NK-92 treated with Interleukin-12 subunit alpha and Interleukin-12 subunit beta, amount 100 ng/mL, for 24 hours (cell line): ENCODE measurements around the gene GPD1.

Experiments
- DNase-seq: peaks from one replicate; lab custom pipeline; 2025; lab: John Stamatoyannopoulos, UW

Gene GPD1

DNA sequence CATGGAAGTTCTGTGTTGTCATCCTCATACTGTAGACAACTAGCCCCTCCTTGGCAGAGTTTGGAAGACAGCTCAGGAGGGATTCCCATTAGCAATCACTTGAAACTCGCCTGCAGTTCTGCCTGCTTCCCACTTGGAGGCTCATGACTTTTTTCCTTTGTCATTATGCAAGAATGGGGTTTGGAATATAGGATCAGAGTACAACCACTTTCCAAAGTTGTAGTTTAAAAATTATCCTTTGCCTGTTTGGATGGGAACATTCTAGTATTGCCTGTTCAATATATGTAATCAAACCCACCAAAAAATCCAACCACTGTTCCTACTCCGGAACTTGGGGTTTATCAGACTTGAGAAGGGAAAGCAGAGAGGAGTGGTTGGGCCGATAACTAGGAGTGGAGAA, 2.1 kb upstream of the GPD1 start:
- no peak for DNase-seq

DNA sequence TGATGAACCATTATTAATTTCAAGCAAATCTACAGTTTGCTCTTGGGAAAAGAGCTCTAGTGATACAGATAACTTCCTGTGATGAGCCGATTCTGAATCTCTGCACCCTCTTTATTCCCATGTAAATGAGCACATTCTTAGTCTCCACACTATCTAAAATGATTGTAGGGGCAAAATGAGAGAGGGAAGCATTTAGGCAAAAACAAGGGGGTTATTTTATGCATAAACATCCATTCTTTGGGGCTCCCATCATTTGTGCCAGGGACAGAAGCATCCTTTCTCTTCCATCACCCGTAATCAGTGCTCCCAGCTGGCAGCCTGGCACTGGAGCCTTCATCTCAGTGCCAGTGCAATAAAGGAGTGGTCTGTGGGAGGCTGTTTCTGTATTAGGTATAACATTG, 1.7 kb upstream of the GPD1 start:
- no peak for DNase-seq

DNA sequence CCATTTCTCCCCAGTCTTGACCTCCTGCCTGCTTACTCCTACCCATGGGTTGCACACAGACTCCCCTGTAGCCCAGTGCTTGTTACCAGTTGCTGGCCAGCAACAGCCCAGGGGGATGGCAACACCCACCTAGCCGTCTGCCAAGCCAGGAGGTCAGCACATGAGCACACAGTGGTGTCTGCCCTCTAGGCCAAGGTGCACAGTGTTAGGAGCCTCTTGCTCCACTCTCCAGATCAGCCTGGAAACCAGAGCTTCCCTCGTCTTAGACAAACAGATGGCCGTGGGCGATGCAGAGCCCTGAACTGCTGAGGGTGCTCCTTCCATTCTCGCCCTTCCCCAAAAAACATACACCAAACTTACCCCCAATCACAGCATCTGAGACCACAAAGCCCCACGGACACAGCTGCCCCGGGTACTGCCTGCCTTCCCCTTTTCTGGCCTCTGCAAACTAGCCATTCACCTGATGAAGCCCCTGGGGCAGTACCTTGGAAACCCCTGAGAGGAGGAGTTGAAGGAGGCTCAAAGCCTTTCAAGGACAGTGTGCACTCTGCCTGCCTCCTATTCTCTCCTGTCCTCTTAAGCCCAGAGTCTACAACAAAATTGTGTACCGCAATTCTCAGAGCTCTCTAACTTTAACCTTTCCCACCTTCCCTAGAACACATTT, 1.0 kb upstream of the GPD1 start:
- no peak for DNase-seq

DNA sequence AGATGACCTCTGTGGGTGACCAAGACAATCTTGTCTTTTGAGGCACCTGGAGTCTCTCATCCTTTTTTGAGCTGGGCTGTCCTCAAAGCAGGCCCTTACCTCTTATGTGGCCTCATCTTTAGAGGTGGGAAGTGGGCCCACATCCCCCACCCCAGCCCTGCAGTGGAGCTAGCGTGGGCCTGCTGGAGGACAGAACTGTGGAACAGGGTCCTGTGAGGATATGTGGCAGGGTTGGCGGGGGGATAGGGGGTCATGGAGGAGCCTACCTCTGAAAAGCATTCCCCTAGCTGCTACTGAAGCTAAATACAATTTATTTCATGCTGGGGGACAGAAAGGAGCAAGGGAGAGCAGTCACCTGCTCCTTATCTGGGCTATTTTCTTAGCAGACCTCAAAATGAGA, 457 bp upstream of the GPD1 start:
- DNase-seq: no peak

DNA sequence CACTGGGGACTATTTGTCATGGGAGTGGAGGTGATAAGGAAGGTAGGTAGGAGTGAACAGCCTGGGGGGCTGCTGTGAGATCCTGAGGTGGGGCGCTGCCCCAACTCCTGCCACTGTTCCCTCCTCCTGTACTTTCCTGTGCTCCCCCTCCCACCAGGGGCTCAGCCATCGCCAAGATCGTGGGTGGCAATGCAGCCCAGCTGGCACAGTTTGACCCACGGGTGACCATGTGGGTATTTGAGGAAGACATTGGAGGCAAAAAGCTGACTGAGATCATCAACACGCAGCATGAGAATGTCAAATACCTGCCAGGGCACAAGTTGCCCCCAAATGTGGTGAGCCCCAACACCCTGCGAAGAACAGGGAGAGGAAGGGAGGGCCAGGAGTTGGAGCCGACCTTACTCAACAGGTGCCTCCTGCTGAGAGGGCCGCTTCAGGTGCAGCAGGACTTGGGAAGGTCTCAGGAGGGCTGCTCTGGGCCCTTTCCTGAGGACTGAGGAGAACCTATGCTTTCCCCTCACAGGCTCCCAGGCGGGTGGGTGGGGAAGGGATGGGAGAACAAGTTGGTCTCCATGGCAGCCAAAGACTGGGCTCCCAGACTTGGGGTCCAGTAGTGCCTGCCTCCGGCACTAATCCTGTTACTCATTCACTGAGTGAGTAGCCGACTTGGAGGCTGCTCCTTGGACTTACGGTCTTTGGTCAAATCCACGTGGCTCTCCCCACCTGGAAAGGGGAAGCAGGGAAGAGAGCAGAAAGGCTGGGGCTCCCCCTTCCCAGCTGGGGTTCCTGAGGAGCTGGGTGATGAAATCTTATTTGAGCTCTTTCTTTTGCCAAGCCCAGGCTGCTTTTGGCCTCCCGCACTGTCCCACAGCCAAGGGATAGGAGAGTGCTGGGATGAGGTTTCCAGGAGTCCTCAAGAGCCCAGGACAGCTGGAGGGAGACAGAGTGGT, 884 bp downstream of the GPD1 start:
- no peak for DNase-seq

DNA sequence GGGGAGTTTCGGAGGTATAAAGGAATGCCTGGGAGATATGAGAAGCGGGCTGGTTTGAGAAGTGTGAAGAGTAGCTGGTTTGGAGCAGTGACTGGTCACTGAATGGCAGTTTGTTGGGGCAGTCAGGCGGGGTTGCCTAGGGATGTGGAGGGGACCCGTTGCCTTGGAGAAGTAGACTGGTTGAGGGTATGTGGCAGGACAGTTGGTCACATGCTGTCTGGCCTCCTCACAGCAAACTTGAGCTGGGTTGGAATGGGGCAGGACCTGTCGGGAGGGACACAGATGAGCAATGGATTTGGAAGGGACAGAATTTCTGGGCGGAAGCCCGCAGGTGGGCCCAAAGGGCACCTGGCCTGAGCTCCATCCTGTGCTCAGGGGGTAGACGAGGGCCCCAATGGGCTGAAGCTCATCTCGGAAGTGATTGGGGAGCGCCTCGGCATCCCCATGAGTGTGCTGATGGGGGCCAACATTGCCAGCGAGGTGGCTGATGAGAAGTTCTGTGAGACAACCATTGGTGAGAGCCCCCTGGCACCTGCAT, 2.2 kb downstream of the GPD1 start:
- DNase-seq: no peak

DNA sequence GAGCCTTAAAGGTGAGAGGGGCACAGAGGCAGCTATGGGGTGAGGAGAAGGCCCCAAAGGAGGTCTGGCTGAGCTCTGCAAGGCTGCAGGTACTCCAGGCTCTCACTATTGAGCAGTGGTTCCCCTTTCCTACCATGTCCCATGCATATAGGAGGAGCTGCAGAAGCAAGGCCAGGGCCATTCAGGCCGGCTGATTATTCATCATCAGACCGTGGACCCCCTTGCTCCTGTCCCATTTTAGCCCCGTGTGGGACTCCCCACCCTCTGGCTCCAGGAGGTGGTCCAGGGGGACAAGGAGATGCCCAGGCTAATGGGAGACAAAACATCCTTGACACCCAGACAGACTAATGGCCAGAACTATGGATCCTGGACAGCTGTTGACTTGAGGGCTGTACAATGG, 3.1 kb downstream of the GPD1 start:
- DNase-seq: no peak

DNA sequence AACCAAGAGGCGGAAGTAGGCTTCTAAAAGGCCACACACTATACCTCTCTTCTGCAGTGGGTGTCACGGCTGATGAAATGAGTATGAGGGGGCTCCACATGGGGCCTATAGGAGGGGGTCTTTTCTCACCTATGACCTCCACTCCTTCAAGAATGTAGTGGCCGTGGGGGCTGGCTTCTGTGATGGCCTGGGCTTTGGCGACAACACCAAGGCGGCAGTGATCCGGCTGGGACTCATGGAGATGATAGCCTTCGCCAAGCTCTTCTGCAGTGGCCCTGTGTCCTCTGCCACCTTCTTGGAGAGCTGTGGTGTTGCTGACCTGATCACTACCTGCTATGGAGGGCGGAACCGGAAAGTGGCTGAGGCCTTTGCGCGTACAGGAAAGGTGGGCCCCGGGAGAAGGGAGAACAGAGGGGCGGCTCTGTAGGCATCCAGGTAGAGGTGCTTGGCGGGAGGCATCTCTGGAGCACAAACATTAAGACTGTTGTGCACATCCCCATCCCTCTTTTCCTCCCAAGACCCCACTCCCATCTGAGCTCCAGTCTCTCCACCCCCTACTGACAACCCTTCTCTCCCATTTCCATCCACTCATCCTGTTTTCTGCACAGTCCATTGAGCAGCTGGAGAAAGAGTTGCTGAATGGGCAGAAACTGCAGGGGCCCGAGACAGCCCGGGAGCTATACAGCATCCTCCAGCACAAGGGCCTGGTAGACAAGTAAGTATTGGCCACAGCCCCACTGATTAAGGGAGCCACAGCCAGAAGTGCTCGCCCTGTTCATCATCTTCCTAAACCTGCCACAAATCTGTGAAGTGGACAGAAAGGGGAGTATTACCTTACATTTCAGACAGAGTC, 3.8 kb downstream of the GPD1 start:
- no peak for DNase-seq

DNA sequence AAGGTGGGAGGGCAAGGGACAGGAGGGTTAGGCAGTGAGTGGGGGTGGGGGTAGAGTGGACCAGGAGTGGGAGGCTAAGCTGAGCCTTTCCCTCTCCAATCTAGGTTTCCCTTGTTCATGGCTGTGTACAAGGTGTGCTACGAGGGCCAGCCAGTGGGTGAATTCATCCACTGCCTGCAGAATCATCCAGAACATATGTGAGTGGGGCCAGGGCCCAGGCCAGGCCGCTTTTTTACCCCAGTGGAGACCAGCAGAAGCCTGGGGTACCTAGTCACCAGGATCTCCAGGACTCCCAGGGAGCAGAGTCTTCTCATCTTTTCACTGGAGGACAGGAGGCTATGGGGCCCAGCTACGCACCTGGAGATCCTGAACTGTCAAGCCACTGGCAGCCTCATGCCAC, 5.5 kb downstream of the GPD1 start:
- no peak for DNase-seq

DNA sequence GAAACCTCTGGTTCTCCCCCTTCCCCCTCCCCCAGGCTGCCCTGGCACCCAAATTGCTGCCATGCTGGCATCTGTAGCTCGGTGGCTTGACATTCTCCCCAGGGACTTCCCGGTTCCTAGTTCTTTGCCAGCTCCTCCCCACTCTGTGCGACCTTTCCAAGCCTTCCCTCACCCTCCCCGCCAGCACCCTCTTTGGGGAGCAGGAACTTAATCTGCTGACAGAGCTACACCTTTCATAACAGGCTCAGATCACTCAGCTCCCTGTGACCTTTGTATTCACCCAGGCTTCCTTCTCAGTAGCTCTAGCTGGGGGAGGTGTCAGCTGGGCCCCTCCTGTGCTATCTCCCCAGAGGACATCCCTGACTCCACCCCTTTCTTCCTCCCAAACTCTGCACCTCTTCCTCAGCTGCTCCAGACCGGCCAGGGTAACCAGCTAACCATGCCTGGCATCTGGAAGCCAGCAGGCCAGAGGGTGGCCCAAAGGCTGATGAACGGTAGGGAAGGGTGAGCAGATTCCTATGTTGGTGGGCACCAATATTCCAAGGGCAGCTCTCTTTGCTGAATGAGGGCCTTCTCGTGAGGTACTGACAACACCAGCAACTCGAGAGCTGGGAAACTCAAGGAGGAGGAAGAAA, 6.4 kb downstream of the GPD1 start:
- DNase-seq: no peak

DNA sequence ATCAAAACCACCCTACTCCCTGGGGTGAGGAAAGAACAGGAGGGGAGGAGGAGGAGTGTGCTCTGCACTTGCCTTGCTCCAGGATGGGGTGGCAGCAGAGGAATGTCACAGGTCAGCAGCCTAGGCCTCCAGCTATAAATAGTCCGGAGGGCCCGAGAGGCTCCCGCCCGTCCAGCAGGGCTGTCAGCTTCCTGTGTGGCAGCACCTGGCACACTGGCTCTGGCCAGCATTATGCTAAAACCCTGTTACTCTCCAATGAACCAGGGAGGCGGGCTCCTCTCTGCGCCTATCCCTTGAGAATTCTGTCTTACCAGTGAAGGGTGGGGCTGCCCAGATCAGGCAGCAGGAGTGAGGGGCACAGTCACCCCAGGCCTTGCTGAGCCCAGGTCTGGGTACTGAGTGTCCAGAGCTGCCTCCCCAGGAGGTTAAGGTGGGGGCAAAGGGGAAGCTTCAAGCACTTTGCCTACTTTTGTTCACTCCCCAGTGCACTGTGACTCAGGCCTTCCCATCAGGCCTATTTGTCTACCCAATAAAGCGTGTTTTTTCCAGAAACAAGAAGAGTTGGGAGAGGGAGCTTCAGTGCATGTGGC, 7.0 kb downstream of the GPD1 start:
- DNase-seq: no peak

DNA sequence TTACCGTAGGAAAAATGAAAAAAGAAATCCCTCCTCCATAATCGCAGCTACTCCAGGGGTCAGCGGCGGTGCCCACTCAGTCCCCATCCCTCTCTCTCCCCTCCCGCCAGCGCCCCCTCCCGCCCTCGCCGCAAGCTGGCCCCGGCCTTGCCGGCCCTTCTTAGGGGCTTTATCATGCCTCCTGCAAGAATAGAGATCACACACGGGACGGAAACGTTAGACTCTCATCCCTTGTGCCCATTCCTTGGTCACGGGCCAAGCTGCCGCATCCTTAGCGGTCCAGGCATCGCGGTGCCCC, 7.5 kb downstream of the GPD1 start:
- DNase-seq: no peak

DNA sequence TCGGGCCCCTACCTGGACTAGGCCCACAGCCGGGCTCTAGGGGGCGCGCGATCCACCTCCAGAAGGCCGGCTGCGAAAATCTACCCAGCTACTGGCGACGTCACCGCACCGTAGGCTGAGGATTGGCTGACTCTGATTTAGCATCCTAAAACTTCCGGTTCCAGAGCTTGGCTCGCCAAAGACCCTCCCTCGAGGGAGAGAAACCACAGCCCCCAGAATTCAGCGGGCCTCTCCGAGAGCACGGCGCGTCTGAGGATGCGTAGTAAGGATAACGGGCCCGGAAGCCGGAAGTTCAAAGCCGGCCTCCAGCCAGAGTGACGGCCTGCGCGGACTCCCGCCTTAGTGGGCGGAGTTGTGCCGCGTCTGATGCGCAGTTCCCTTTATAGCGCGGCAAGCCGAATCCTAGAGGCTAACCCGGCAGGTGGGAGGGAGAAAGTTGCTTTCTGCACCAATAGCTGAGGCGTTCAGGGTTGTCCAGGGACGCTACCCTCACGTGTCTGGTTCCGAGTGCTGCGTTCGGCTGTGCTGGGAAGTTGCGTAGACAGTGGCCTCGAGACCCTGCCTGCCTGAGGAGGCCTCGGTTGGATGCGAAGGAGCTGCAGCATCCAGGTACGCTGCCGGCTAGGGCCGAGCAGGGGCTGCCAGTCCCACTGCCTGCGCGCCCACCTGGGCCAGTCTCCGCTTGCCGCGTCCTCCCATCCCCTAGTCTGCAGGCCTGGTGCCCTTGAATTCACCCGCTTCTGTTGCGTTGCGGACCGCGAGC, 8.1 kb downstream of the GPD1 start, which contains the start of gene COX14:
COX14 (plus strand) TSS at position 544 of the 763 bp plus-strand sequence. CDS start 7,808 bp downstream, outside the sequence.
- peak; percentile 95 for DNase-seq

DNA sequence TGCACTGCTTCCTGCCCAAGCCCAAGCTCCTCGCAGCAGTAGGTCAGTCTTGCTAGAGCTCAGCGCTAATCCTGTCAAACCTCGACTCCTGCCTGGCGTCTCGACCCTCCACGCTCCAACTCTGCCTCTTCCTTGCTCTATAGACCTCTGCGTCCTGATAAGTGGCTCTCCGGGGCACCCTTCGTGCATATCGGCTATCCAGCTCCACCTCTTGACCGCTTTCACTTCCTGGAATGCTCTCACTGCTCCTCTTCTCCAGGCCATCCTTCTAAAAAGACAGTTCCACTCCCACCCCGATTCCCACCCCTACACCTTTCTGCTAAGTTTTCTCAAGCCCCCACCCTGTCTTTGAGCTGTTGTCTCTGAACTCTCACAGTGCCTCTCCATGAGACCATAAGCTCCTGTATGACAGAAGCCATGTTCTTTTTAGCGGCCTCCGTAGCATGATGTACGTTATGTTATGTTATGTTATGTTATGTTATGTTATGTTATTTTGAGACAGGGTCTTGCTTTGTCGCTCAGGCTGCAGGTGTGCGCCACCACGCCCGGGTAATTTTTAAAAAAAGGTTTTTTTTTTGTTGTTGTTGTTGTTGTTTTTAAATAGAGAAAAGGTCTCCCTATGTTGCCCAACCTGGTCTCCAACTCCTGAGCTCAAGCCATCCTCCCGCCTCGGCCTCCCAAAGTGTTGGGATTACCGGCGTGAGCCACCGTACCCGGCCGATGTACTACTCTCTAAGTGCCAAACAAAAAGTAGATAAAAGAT, 8.8 kb downstream of the GPD1 start:
- DNase-seq: no peak

DNA sequence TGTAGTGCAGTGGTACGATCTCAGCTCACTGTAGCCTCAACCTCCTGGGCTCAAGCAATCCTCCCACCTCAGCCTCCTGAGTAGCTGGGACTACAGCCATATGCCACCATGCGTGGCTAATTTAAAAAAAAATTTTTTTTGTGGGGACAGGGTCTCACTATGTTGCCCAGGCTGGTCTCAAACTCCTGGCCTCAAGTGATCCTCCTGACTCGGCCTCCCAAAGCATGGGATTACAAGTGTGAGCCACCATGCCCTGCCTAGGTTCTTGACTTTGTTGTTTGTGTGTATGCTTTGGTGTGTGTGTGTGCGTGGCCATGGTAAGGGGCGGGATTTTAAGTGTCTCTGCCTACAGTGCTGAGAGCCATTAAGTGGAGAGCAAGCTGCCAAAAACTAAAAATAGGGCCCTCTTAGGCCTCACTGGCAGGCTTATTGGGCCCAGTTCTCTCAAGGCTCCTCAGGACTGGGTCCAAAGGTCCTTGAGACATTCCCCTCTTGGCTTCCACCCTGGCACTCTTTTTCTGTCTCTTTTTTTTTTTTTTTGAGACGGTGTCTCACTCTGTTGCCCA, 13.3 kb downstream of the GPD1 start:
- DNase-seq: no peak

DNA sequence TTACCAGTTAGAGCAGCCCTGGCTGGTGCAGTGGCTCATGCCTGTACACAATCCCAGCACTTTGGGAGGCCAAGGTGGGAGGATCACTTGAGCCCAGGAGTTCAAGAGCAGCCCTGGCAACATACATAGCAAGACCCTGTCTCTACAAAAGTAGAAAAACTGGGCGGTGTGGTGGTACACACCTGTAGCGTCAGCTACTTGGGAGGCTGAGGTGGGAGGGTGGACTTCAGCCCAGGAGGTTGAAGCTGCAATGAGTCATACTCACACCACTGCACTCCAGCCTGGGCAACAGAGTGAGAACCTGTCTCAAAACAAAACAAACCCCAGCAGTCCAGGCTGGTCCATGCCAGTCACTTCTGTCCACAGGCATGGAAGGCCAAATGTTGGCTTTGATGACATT, 15.6 kb downstream of the GPD1 start:
- no peak for DNase-seq

DNA sequence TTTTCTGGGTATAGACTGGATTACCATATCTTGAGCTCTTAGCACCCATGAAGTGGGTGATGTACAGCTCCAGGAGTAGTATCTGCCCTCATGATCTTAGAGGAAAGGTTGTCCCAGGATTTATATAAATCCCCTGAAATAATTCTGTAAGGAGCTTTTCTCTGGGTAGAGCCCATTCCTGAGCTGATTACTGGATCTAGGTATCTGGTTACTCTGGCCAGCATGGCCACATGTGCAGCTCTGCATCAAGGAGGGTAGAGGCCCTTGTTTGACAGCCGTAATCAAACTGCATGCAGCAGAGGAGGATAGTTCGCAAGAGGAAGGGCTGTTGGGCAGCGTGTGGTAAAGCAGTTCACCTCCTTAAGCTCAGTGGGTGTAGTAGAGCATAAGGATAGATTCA, 16.7 kb downstream of the GPD1 start:
- DNase-seq: no peak

DNA sequence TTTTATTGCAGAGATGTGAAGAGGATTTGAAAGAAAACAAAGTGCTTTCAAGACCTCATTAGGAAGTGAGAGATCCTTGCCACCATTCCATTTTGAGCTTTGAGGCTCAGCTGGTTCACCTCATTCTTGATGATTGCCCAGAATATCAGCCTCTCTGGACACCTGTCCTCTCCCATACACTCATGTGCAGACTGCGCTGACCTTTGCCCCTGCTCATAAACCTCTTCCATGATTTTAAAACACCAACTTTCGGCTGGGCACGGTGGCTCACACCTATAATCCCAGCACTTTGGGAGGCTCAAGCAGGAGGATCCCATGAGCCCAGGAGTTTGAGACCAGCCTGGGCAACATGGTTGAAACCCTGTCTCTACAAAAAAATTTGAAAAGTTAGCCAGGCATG, 17.1 kb downstream of the GPD1 start:
- no peak for DNase-seq

DNA sequence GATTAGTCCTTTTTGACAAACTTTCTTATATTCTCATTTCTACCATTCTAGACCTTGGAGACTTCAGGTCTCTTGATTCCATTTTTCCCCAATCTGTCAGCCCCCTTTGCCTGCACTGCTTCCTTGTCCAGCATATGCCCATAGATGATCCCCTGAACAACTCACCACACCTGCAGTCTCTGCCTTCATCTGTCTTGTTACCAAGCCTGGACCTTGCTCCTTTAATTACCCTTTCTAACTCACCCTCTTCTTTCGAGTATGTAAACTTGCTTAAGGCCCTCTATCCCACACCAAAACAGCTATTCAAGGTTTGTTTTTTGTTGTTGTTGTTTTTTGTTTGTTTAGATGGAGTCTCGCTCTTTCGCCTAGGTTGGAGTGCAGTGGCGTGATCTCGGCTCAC, 17.8 kb downstream of the GPD1 start:
- DNase-seq: no peak

DNA sequence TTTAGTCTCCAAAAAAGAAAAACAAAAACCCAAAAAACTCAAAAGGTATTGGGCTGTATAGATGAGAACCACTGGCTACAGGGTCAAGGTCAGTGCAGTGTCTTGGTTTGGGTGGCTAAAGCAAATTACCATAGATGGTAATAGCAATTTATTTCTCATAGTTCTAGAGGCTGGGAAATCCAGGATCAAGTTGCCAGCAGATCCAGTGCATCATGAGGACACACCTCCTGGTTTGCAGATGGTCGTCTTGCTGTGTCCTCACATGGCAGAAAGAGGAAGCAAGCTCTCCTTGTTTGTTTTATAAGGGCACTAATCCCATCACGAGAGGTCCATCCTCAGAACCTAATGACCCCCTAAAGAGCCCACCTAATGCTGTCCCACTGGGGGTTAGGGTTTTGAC, 19.4 kb downstream of the GPD1 start:
- no peak for DNase-seq
